CD4-positive, alpha-beta T cell treated with Interleukin-17A for 1 hour (primary cell): ENCODE data around the gene GMCL1.
A peak's percentile ranks its signal among the peaks of the same experiment; 100 is the strongest.
"Not testable (repeated sequence)": the region's sequence is repeated elsewhere in the genome, so short reads cannot be mapped to it uniquely, and the experiment has no call there.

Experiments used
- DNase-seq: peaks from one replicate; pipeline ENCODE4 v3.0.0-alpha.2; 2020

The GMCL1 gene

GRCh38 chr2:69863298-69863697 lies 33.8 kb downstream of the GMCL1 start:
- no peak for DNase-seq

GRCh38 chr2:69888451-69888850 lies 59.0 kb downstream of the GMCL1 start:
- no peak for DNase-seq

GRCh38 chr2:69889302-69889701 lies 59.8 kb downstream of the GMCL1 start:
- DNase-seq: no peak

GRCh38 chr2:69890881-69891280 lies 61.4 kb downstream of the GMCL1 start:
- DNase-seq: no peak

- DNase-seq: not testable (repeated sequence)
Measured at GRCh38 chr2:69892838-69893424, 63.5 kb downstream of the GMCL1 start.

- peak; percentile 85 for DNase-seq
Measured at GRCh38 chr2:69893684-69894551, 64.5 kb downstream of the GMCL1 start, which contains the start of gene SNRNP27. TSS of gene SNRNP27 (plus strand) at chr2:69893956. CDS start at chr2:69893985, 29 bp downstream.

- DNase-seq: not testable (repeated sequence)
Measured at GRCh38 chr2:69894737-69895136, 65.3 kb downstream of the GMCL1 start.

GRCh38 chr2:69902213-69902922 lies 72.9 kb downstream of the GMCL1 start:
- no peak for DNase-seq

- no peak for DNase-seq
Measured at GRCh38 chr2:69907216-69907615, 77.8 kb downstream of the GMCL1 start.

- peak; percentile 80 for DNase-seq
Measured at GRCh38 chr2:69911985-69912563, 82.6 kb downstream of the GMCL1 start.

- DNase-seq: peak; percentile 100
Measured at GRCh38 chr2:69914164-69914949, 84.9 kb downstream of the GMCL1 start.

GRCh38 chr2:69914950-69915945 lies 85.8 kb downstream of the GMCL1 start, which contains the start of gene MXD1:
TSS of gene MXD1 (plus strand) at chr2:69915109. CDS start at chr2:69915331, 222 bp downstream.
- peak; percentile 27 for DNase-seq

- DNase-seq: no peak
Measured at GRCh38 chr2:69916106-69916505, 86.6 kb downstream of the GMCL1 start.

GRCh38 chr2:69917852-69918251 lies 88.4 kb downstream of the GMCL1 start:
- no peak for DNase-seq

GRCh38 chr2:69918401-69918800 lies 88.9 kb downstream of the GMCL1 start:
- DNase-seq: no peak

- DNase-seq: no peak
Measured at GRCh38 chr2:69923116-69923515, 93.7 kb downstream of the GMCL1 start.

- DNase-seq: no peak
Measured at GRCh38 chr2:69926849-69927515, 97.5 kb downstream of the GMCL1 start.
